SU-DHL-6 (cell line): ENCODE measurements around the gene ATG2A.

Source experiments
- CTCF ChIP-seq: fragments of 200-600 bp; sonication (generic); IDR thresholded peaks from one replicate; pipeline ENCODE4 v1.5.1; 2017; ENCODE audit warnings: antibody characterized with exemption, mild to moderate bottlenecking, low read length, moderate library complexity; ENCODE audit not compliant: insufficient read depth, poor library complexity, severe bottlenecking
- EZH2phosphoT487 ChIP-seq: fragments of 200-600 bp; sonication (generic), shearing (Covaris generic); conservative IDR thresholded peaks from 2 replicates; pipeline ENCODE4 v1.6.1; 2018; ENCODE audit warnings: mild to moderate bottlenecking, antibody characterized with exemption, low read length, moderate library complexity, mixed read lengths

DNA sequence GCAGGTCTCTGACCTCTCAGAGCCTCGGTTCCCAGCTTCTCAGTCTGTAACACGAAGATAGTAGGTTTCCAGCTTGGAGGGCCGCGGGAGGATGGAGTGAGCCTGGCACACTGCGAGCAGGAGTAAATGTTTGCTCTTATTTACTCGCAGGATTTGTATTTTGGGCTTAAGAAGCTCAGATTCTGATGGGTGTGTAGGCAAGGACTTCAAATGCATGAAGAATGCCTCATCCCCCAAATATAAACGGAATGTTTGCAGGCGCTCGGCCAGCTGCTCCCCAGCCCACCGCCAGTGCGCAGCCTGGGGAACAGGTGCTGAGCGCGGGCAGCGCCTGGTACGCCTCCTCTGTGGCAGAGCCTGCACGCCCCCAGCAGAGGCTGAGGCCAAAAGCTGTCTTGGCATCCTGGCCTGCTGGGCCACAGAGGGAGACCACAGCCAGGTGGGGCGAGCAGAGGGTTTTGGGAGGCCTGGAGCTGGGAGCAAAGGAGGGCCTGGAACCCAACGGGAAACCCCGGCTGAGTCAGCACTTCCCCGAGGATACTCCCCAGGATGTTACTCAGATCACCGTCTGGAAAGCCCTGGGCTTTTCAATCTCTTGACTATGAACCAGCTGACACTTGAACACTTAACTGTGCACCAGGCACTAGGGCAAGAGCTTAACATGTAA is 48.0 kb downstream of the ATG2A start:
- no peak for TF ChIP-seq CTCF
- TF ChIP-seq EZH2phosphoT487, result no peak
